Neural progenitor cell (in vitro differentiated cells): Measurements from ENCODE around the gene CDK11A.
"Not testable (repeated sequence)": the region's sequence is repeated elsewhere in the genome, so short reads cannot be mapped to it uniquely, and the experiment has no call there.

Experiments used
- EZH2 ChIP-seq: fragments of 200-600 bp; sonication (generic); IDR thresholded peaks from 2 replicates; pipeline ENCODE4 v1.6.1; 2017; ENCODE audit warnings: antibody characterized with exemption, mild to moderate bottlenecking, moderate library complexity
- EZH2phosphoT487 ChIP-seq: fragments of 200-600 bp; sonication (generic); IDR thresholded peaks from 2 replicates; pipeline ENCODE4 v1.6.1; 2017; ENCODE audit warnings: antibody characterized with exemption
- TF ChIP-seq, protein P1 (sequence below): fragments of 200-600 bp; sonication (generic); IDR thresholded peaks from 2 replicates; pipeline ENCODE4 v1.5.1; 2017; ENCODE audit warnings: antibody characterized with exemption, mild to moderate bottlenecking

GRCh38 chr1:1664318-1664717 is 59.8 kb downstream of the CDK11A start:
- TF ChIP-seq, protein P1, sequence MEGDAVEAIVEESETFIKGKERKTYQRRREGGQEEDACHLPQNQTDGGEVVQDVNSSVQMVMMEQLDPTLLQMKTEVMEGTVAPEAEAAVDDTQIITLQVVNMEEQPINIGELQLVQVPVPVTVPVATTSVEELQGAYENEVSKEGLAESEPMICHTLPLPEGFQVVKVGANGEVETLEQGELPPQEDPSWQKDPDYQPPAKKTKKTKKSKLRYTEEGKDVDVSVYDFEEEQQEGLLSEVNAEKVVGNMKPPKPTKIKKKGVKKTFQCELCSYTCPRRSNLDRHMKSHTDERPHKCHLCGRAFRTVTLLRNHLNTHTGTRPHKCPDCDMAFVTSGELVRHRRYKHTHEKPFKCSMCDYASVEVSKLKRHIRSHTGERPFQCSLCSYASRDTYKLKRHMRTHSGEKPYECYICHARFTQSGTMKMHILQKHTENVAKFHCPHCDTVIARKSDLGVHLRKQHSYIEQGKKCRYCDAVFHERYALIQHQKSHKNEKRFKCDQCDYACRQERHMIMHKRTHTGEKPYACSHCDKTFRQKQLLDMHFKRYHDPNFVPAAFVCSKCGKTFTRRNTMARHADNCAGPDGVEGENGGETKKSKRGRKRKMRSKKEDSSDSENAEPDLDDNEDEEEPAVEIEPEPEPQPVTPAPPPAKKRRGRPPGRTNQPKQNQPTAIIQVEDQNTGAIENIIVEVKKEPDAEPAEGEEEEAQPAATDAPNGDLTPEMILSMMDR = not testable (repeated sequence)
- not testable (repeated sequence) for TF ChIP-seq EZH2phosphoT487, EZH2
